HepG2 (cell line): ENCODE measurements around the gene SH2B2. TPM values are rescaled to one million over a fixed set of nuclear protein-coding genes. Genes with fewer than 3 reads are reported as not detected.

ENCODE experiments used
- ARNT ChIP-seq: fragments of 450-650 bp; IDR thresholded peaks from 2 replicates; pipeline ENCODE4 v1.6.1; 2017
- CEBPB ChIP-seq: IDR thresholded peaks from 2 replicates; pipeline ENCODE4 v1.6.1; 2011; ENCODE audit warnings: low read depth, low read length, improper control_type of control experiment, borderline replicate concordance
- ELF1 ChIP-seq: sonication (generic); formaldehyde crosslinking; IDR thresholded peaks from 2 replicates; pipeline ENCODE4 v1.4.0; 2020; ENCODE audit warnings: missing genetic modification reagents
- KIAA2018 ChIP-seq: sonication (generic); formaldehyde crosslinking; IDR thresholded peaks from 2 replicates; pipeline ENCODE4 v1.5.0; 2020; ENCODE audit warnings: mild to moderate bottlenecking, missing genetic modification reagents, borderline replicate concordance
- PHB2 ChIP-seq: fragments of 450-650 bp; IDR thresholded peaks from 2 replicates; pipeline ENCODE4 v1.6.1; 2018; ENCODE audit not compliant: partially characterized antibody
- ZNF101 ChIP-seq: sonication (generic); formaldehyde crosslinking; IDR thresholded peaks from 2 replicates; pipeline ENCODE4 v1.4.0; 2020; ENCODE audit warnings: mild to moderate bottlenecking, low read depth, missing genetic modification reagents, borderline replicate concordance
- ZNF879 ChIP-seq: sonication (generic); formaldehyde crosslinking; IDR thresholded peaks from 2 replicates; pipeline ENCODE4 v1.8.1; 2023; ENCODE audit warnings: missing genetic modification reagents
- ZNF883 ChIP-seq: sonication (generic); formaldehyde crosslinking; IDR thresholded peaks from 2 replicates; pipeline ENCODE4 v1.5.1; 2020; ENCODE audit warnings: mild to moderate bottlenecking, missing genetic modification reagents; ENCODE audit errors: not compliant biosample characterization
- polyA plus RNA-seq, 8 experiments: library from polyadenylated mRNA; depleted of rRNA in 3 of 8; stranded (reverse) in 7 of 8; unstranded in 1 of 8; fragments of >200 nt; fragmentation: Illumina TruSeq in 4 of 8; extraction: Trizol in 4 of 8; gene quantifications; 2 replicates each; pipeline versions ENCODE4 v1.2.1 to v1.2.3, GENCODE V29; 2011 to 2016; ENCODE audit warnings: low read depth in 4 of 8, missing spikeins in 1 of 8, mixed read lengths in 1 of 8; ENCODE audit not compliant: insufficient read depth in 1 of 8
- total RNA-seq, 5 experiments: library from RNA; depleted of rRNA; stranded (reverse); fragments of >200 nt; fragmentation: Illumina TruSeq; extraction: Trizol; gene quantifications; 2 replicates each; pipeline ENCODE4 v1.2.3, GENCODE V29; 2016; ENCODE audit warnings: low read depth in 1 of 5
- TF ChIP-seq, protein P1 (sequence below): sonication (generic); formaldehyde crosslinking; IDR thresholded peaks from 2 replicates; pipeline ENCODE4 v1.5.0; 2020; ENCODE audit warnings: missing genetic modification reagents
- TF ChIP-seq, protein P2 (sequence below): IDR thresholded peaks from 2 replicates; pipeline ENCODE4 v1.6.1; 2018; ENCODE audit warnings: missing genetic modification reagents
- TF ChIP-seq, protein P3 (sequence below): sonication (generic); formaldehyde crosslinking; IDR thresholded peaks from 2 replicates; pipeline ENCODE4 v1.4.0; 2020; ENCODE audit warnings: missing genetic modification reagents, borderline replicate concordance
- TF ChIP-seq, protein P4 (sequence below), 2 experiments: IDR thresholded peaks; 2 replicates each; pipeline ENCODE4 v1.6.1; 2011 to 2012; ENCODE audit warnings: low read length in 2 of 2, borderline replicate concordance in 1 of 2, low read depth in 1 of 2, mild to moderate bottlenecking in 1 of 2, moderate library complexity in 1 of 2

SH2B2 gene
- total and polyA plus RNA-seq, 2 of the 13 experiments (the other 11 are each of a cell fraction or from before 2014, with no cell fraction given) = 0.46 to 1.3 TPM

- TF ChIP-seq KIAA2018 (CRISPR knock-in tag) (no peak), ZNF879 (CRISPR knock-in tag) (no peak), ELF1 (CRISPR knock-in tag) (no peak), PHB2 (no peak), ZNF883 (CRISPR knock-in tag) (no peak), ZNF101 (no peak), CEBPB (no peak), ARNT (no peak)
- TF ChIP-seq, protein P1, sequence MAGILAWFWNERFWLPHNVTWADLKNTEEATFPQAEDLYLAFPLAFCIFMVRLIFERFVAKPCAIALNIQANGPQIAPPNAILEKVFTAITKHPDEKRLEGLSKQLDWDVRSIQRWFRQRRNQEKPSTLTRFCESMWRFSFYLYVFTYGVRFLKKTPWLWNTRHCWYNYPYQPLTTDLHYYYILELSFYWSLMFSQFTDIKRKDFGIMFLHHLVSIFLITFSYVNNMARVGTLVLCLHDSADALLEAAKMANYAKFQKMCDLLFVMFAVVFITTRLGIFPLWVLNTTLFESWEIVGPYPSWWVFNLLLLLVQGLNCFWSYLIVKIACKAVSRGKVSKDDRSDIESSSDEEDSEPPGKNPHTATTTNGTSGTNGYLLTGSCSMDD (CRISPR knock-in tag) = no peak
- TF ChIP-seq, protein P2, sequence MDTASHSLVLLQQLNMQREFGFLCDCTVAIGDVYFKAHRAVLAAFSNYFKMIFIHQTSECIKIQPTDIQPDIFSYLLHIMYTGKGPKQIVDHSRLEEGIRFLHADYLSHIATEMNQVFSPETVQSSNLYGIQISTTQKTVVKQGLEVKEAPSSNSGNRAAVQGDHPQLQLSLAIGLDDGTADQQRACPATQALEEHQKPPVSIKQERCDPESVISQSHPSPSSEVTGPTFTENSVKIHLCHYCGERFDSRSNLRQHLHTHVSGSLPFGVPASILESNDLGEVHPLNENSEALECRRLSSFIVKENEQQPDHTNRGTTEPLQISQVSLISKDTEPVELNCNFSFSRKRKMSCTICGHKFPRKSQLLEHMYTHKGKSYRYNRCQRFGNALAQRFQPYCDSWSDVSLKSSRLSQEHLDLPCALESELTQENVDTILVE (CRISPR knock-in tag) = no peak
- TF ChIP-seq, protein P3, sequence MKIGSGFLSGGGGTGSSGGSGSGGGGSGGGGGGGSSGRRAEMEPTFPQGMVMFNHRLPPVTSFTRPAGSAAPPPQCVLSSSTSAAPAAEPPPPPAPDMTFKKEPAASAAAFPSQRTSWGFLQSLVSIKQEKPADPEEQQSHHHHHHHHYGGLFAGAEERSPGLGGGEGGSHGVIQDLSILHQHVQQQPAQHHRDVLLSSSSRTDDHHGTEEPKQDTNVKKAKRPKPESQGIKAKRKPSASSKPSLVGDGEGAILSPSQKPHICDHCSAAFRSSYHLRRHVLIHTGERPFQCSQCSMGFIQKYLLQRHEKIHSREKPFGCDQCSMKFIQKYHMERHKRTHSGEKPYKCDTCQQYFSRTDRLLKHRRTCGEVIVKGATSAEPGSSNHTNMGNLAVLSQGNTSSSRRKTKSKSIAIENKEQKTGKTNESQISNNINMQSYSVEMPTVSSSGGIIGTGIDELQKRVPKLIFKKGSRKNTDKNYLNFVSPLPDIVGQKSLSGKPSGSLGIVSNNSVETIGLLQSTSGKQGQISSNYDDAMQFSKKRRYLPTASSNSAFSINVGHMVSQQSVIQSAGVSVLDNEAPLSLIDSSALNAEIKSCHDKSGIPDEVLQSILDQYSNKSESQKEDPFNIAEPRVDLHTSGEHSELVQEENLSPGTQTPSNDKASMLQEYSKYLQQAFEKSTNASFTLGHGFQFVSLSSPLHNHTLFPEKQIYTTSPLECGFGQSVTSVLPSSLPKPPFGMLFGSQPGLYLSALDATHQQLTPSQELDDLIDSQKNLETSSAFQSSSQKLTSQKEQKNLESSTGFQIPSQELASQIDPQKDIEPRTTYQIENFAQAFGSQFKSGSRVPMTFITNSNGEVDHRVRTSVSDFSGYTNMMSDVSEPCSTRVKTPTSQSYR (CRISPR knock-in tag) = no peak
- TF ChIP-seq, protein P4, sequence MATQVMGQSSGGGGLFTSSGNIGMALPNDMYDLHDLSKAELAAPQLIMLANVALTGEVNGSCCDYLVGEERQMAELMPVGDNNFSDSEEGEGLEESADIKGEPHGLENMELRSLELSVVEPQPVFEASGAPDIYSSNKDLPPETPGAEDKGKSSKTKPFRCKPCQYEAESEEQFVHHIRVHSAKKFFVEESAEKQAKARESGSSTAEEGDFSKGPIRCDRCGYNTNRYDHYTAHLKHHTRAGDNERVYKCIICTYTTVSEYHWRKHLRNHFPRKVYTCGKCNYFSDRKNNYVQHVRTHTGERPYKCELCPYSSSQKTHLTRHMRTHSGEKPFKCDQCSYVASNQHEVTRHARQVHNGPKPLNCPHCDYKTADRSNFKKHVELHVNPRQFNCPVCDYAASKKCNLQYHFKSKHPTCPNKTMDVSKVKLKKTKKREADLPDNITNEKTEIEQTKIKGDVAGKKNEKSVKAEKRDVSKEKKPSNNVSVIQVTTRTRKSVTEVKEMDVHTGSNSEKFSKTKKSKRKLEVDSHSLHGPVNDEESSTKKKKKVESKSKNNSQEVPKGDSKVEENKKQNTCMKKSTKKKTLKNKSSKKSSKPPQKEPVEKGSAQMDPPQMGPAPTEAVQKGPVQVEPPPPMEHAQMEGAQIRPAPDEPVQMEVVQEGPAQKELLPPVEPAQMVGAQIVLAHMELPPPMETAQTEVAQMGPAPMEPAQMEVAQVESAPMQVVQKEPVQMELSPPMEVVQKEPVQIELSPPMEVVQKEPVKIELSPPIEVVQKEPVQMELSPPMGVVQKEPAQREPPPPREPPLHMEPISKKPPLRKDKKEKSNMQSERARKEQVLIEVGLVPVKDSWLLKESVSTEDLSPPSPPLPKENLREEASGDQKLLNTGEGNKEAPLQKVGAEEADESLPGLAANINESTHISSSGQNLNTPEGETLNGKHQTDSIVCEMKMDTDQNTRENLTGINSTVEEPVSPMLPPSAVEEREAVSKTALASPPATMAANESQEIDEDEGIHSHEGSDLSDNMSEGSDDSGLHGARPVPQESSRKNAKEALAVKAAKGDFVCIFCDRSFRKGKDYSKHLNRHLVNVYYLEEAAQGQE (IDR thresholded peaks at IDR 0.05; ENCODE audit: borderline replicate concordance in 1 of 2, low read depth in 1 of 2, low read length in 2 of 2) = no peak
Observed at GRCh38 chr7:102254521-102254920, 32.1 kb upstream of the SH2B2 start (continued).
